BE2C (cell line): ENCODE measurements around the gene TTLL1.

ENCODE experiments used
- DNase-seq: peaks from one replicate; pipeline ENCODE4 v3.0.0-alpha.2; 2020
- H3K27me3 ChIP-seq: fragments of 250-450 bp; sonication (Bioruptor Pico); 2 replicates; pipeline ENCODE4 v1.5.1; 2020; ENCODE audit warnings: mild to moderate bottlenecking
- H3K36me3 ChIP-seq: fragments of 250-450 bp; sonication (Bioruptor Pico); 2 replicates; pipeline ENCODE4 v1.5.1; 2020; ENCODE audit warnings: mild to moderate bottlenecking
- H3K4me1 ChIP-seq: fragments of 250-450 bp; sonication (Bioruptor Pico); 2 replicates; pipeline ENCODE4 v1.5.1; 2020
- H3K4me3 ChIP-seq: 2 replicates; pipeline ENCODE4 v1.5.1; 2011; ENCODE audit warnings: low read depth, low read length
- H3K9me3 ChIP-seq: fragments of 250-450 bp; sonication (Bioruptor Pico); 2 replicates; pipeline ENCODE4 v1.5.1; 2020
- TF ChIP-seq, protein P1 (sequence below): IDR thresholded peaks from 2 replicates; pipeline ENCODE4 v1.5.1; 2012; ENCODE audit warnings: mild to moderate bottlenecking, low read depth, low read length

Gene TTLL1

DNA sequence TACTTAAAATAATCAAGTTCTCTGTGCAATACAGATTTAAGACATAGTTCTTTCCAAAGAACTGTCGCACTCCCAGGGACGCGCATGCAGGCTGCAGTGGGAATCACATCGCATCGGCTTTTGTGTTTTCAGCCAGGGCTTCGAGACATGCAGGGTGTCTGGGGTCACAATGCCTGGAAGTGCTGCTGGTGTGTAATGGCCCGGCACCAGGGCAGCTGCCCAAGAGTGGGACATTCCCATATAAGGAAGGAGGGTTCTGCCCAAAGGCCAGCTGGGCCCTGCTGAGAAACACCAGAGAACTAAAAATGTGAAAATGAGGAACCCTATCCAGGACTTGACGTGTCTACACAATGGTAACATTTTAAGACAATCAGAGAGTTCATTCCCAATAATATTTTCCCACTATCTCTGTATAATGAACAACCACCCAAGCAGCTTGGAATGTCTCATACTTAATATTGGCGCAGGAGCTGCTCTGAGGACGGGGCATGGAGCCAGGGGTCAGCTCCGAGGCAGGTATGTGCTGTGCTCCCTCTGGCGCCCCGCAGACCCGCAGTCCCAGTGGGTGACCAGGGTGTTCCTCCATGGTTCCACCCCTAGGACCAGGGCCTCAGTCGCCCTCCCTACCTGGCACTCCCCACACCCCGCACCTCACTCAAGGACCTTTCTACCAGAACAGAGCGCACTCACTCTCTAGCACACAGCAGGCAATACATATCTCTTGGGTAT lies 42.7 kb upstream of the TTLL1 start:
- H3K4me1 ChIP-seq = no peaks in the 10 kb centered on the region
- H3K36me3 ChIP-seq = peaks cover 53% of the 10 kb centered on the region
- H3K9me3 ChIP-seq = no peaks in the 10 kb centered on the region
- no peak overlapping the region for H3K4me3 ChIP-seq
- DNase-seq = no peak
- no peaks in the 10 kb centered on the region for H3K27me3 ChIP-seq
- TF ChIP-seq, protein P1, sequence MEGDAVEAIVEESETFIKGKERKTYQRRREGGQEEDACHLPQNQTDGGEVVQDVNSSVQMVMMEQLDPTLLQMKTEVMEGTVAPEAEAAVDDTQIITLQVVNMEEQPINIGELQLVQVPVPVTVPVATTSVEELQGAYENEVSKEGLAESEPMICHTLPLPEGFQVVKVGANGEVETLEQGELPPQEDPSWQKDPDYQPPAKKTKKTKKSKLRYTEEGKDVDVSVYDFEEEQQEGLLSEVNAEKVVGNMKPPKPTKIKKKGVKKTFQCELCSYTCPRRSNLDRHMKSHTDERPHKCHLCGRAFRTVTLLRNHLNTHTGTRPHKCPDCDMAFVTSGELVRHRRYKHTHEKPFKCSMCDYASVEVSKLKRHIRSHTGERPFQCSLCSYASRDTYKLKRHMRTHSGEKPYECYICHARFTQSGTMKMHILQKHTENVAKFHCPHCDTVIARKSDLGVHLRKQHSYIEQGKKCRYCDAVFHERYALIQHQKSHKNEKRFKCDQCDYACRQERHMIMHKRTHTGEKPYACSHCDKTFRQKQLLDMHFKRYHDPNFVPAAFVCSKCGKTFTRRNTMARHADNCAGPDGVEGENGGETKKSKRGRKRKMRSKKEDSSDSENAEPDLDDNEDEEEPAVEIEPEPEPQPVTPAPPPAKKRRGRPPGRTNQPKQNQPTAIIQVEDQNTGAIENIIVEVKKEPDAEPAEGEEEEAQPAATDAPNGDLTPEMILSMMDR = no peak

DNA sequence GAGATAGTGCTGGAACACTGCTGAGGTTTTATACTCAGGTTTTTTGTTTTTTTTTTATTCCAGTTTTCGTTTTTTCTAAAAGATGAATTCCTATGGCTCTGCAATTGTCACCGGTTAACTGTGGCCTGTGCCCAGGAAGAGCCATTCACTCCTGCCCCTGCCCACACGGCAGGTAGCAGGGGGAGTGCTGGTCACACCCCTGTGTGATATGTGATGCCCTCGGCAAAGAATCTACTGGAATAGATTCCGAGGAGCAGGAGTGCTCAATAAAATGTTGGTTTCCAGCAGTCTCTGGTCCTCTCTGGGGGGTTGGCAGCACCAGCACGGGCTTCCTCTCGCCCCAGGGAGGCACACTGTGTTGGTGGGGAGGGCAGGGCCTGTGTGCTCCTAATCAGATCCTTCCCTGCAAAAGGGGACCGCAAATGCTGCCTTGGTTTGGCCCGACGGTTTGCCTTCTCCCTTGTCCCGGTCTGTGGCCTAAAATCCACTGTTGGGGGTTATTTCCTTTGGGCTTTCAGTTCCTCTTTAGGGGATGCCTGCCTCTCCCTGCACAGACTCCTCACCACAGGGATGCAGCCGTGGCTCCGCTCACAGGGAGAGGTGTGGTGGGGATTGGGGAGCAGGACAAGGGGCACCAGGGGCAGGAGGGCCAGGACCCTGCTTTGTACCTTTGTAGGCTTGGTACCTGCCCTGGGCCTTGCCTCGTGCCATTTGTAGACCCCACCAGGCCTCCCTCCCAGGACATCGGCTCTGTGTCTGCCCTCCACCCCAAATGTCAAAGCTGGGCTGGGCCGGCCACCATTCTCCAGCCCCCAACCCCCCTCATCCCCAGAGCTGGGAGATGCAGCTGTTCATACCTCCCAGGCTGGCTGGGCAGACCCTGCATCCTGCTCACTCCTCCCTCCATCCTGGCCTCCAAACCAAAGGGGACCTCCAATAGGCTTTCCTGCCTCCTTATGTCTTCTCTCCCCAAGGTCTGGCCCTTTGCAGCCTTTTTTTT lies 40.5 kb upstream of the TTLL1 start:
- TF ChIP-seq, protein P1 = no peak
- no peak overlapping the region for H3K4me3 ChIP-seq
- H3K9me3 ChIP-seq = no peaks in the 10 kb centered on the region
- H3K4me1 ChIP-seq = no peaks in the 10 kb centered on the region
- no peaks in the 10 kb centered on the region for H3K27me3 ChIP-seq
- peaks cover 31% of the 10 kb centered on the region for H3K36me3 ChIP-seq
- DNase-seq = no peak

DNA sequence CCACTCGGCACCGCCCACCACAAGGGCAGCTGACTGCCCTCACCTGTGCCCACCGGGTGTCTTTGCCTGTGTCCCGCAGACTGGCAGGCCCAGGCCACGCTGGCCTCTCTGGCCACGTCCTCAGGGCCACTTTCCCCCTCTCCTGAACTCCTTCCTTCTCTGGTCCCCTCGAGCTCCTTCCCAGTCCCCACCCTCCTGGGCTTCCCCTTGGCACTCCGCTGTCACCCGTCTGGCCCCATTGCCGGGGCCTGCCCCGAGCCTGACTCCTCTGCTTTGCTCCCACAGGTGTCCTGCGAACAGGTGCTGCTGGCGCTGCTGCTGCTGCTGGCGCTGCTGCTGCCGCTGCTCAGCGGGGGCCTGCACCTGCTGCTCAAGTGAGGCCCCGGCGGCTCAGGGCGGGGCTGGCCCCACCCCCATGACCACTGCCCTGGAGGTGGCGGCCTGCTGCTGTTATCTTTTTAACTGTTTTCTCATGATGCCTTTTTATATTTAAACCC lies 39.8 kb upstream of the TTLL1 start:
- TF ChIP-seq, protein P1 = no peak
- Histone ChIP-seq H3K4me3 (no peak overlapping the region), H3K36me3 (peaks cover 24% of the 10 kb centered on the region), H3K27me3 (no peaks in the 10 kb centered on the region), H3K9me3 (no peaks in the 10 kb centered on the region), H3K4me1 (no peaks in the 10 kb centered on the region)
- no peak for DNase-seq

DNA sequence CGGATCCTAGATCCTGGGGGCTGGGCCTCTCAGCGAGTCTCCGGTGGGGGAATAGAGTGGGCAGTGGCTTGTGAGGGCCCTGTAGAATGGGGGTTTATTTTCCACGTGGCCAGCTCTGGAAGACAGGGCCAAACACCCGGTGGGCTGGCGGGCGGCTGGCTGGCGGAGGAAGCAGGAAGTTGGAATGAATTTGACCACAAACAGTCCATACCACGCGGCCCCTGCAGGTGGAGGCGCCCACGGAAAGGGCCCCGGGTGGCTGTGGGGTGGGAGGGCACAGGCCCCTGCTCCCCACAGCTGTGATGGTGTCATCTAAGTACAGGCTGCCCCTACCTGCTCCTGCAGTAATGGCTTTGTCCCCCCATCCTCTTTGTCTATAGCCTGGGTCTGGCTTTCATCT lies 38.9 kb upstream of the TTLL1 start:
- H3K27me3 ChIP-seq = no peaks in the 10 kb centered on the region
- peaks cover 17% of the 10 kb centered on the region for H3K36me3 ChIP-seq
- no peak overlapping the region for H3K4me3 ChIP-seq
- DNase-seq = no peak
- no peaks in the 10 kb centered on the region for H3K4me1 ChIP-seq
- TF ChIP-seq, protein P1 = no peak
- H3K9me3 ChIP-seq = no peaks in the 10 kb centered on the region

DNA sequence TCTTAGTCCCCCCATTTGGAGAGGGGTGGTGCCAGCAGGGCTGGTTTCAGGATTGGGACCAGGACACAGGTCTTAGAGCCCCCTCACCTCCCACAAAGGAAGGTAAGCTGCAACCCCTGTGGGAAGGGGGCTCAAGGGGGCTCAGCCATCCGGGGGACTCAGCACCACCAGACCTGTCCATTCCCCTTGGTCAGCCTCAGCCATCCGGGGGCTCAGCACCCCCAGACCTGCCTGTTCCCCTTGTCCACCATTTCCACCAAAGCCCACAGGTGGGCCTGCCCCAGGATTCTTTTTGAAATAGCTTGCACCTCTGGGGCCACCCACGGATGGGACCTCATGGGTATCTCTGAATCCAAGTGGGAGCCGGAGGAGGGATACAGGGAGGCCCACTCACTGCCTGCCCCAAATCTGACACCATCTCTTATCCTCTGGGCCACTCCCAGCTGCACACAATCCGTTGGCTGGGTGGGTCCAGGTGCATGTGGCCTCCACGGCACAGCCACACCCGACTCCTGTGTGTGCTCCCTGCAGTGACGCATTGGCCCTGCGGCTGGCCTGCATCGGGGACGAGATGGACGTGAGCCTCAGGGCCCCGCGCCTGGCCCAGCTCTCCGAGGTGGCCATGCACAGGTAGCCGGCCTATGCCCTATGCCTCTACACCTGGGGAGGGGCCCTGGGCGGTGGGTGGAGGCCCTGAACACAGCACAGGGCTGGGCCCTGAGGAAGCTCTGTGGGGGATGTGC lies 38.1 kb upstream of the TTLL1 start:
- Histone ChIP-seq H3K36me3 (peaks cover 12% of the 10 kb centered on the region), H3K4me1 (no peaks in the 10 kb centered on the region), H3K4me3 (no peak overlapping the region), H3K27me3 (no peaks in the 10 kb centered on the region), H3K9me3 (no peaks in the 10 kb centered on the region)
- no peak for DNase-seq
- TF ChIP-seq, protein P1 = no peak
